8988T (cell line): ENCODE data around the gene PILRA.
"Not testable (repeated sequence)": the region's sequence is repeated elsewhere in the genome, so short reads cannot be mapped to it uniquely, and the experiment has no call there.

Experiments used
- DNase-seq: peaks from one replicate; pipeline ENCODE4 v3.0.0; 2011

The PILRA gene

GRCh38 chr7:100381531-100382233 is 8.4 kb downstream of the PILRA start:
- DNase-seq = not testable (repeated sequence)

GRCh38 chr7:100382234-100382853 is 9.1 kb downstream of the PILRA start:
- DNase-seq = not testable (repeated sequence)

- DNase-seq = no peak
Measured at GRCh38 chr7:100384628-100385294, 11.5 kb downstream of the PILRA start.

DNA sequence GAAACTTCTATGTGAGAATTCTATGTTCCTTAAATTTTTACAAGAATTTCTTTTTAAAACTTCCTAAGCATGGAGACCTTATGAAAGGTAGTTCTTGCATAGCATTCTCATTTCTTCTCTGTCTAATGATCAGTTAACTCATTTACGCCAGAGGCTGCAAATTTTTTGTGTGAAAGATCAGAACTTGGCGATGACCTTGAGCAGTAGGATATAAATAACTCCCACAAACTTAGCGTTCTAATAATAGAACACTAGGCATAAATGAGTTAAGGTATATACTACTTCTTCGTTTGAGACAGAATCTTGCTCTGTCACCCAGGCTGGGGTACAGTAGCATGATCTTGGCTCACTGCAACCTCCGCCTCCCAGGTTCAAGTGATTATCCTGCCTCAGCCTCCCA is 13.7 kb downstream of the PILRA start:
- no peak for DNase-seq

GRCh38 chr7:100387695-100388094 is 14.4 kb downstream of the PILRA start:
- no peak for DNase-seq

DNA sequence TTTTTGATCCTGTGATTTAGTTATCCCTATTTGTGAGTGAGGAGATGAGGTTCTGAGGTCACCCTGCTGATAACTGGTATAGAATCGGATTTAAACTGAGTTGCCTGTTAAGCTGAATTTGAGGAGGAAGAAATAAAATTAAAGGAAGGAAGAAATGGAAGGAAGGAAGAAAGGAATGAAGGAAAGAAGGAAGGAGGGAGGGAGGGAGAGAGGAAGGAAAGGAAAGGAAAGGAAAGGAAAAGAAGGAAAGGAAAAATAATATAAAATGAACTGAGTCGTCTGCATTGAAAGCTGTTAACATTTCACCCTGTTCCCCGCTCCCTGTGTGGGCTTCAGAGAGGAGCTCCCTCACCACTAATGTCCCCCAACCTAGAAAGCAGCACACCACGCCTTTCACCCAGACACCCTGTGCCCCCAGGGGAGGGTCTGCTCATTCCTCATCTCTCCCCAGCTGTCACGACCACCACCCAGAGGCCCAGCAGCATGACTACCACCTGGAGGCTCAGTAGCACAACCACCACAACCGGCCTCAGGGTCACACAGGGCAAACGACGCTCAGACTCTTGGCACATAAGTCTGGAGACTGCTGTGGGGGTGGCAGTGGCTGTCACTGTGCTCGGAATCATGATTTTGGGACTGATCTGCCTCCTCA is 16.3 kb downstream of the PILRA start:
- no peak for DNase-seq

DNA sequence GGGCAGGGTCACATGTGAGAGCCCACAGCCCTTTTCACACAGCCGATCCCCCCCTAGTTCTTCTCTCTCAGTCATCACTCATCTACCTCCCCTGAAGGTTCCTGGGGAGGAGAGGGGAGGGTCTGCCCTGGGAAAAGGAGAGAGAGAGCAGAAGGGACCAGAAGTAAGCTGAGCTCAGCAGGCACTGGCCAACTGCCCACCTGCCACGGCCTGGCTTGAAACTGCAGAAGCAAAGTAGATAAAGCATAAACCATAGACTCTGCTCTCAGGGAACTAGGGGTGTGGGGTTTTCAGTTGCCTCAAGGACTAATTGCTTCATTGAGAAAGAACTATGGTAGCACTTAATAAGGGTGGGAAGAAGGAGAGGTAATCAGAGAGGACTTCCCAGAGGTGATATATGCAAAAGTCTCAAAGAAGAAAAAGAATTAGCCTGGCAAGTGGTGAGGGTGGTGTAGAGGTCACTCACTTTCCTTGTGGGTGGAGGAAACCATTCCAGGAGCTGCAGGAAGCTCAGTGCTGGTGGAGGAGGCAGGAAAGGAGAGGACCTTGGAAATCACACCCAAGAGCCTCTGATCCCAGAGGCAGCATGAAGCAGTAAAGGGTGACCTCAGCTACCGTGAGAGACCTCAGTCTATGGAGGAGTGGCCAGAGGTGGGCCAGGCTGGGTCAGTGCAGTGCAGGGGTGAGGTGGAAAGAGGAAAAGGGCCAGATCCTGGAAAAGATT is 17.2 kb downstream of the PILRA start:
- DNase-seq = no peak

GRCh38 chr7:100393233-100393905 is 20.1 kb downstream of the PILRA start:
- no peak for DNase-seq

GRCh38 chr7:100394077-100394476 is 20.8 kb downstream of the PILRA start:
- DNase-seq = no peak

DNA sequence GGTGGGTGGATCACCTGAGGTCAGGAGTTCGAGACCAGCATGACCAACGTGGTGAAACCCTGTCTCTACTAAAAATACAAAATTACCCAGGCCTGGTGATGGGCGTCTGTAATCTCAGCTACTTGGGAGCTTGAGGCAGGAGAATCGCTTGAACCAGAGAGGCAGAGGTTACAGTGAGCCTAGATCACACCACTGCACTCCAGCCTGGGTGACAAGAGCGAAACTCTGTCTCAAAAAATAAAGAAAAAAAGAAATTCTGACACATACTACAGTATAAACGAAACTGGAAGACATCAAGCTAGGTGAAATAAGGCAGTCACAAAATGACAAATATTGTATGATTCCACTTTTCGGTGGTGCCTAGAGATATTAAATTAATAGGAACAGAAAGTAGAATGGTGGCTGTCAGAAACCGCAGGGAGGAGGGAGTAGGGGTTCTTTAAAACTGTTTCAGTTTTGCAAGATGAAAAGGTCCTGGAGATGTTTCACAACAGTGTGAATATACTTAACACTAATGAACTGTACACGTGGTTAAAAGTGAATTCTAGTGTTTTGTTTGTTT is 23.2 kb downstream of the PILRA start:
- no peak for DNase-seq

- no peak for DNase-seq
Measured at GRCh38 chr7:100397315-100398081, 24.2 kb downstream of the PILRA start.

GRCh38 chr7:100398239-100398638 is 25.0 kb downstream of the PILRA start:
- no peak for DNase-seq

DNA sequence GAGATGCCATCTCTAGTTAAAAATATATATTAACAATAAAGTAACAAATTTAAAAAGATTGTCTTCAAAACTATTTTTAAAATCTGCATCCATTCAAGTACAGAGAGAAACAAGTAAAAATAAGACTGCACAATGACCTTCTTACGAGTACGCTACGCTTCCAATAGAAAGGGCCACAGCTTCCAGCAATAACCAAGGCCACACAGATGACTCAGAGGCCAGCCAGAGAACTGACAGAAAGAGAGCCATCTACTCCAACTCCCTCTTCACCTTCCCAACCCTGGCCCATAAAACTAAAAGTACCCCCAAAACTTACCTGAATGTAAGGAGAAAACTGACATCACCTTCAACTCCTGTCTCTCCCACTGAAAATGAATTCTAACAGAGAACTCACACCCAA is 26.8 kb downstream of the PILRA start:
- DNase-seq = no peak

- no peak for DNase-seq
Measured at GRCh38 chr7:100400656-100401055, 27.4 kb downstream of the PILRA start.

GRCh38 chr7:100401811-100402210 is 28.5 kb downstream of the PILRA start:
- DNase-seq = no peak

- no peak for DNase-seq
Measured at GRCh38 chr7:100402241-100402640, 29.0 kb downstream of the PILRA start.

DNA sequence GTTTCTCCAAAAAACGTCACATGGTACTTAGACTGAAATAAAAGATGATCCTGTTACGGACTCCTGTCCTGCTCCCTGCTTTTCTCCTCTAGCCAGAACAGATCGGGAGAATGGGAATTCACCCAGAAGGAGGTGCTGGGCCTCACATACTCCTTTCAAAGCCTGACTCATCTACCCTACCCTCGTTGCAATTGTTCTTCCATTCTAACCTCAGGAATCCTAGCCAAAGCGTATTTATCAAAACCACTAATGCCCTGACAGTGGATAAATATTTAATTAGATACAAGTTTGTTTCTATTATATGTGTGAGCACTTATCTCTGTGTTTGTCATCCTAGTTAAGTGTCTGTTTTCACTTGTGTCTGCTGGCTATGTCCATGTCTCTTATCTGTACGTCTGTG is 33.5 kb downstream of the PILRA start:
- DNase-seq = no peak

- no peak for DNase-seq
Measured at GRCh38 chr7:100407285-100408180, 34.2 kb downstream of the PILRA start.

- no peak for DNase-seq
Measured at GRCh38 chr7:100411101-100411500, 37.8 kb downstream of the PILRA start.

DNA sequence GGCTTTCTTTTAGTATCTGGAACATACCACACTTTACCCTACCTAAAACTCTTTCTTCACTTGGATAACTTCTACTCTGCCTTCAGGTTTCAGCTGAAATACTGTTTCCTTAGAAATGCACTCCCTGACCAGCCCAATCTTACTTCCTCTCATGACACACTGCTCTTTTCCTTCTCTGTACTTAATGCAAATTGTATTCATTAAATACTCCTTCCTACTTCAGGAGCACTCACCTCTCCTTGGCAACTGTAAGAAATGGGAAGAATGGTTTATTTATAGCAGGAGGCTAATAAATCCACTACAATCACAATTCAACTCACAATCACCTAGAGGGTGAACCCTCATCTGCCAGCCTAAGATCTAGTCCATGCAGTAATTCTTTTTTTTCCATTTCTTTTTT is 40.1 kb downstream of the PILRA start:
- DNase-seq = no peak
